Middle frontal gyrus (tissue), 1 donor: ENCODE results near the gene MAML2.
A peak's percentile ranks its signal among the peaks of the same experiment; 100 is the strongest.

Experiments
- DNase-seq: peaks from one replicate; pipeline ENCODE4 v3.0.0-alpha.2; 2015; ENCODE audit warnings: low spot score; ENCODE audit errors: extremely low spot score

MAML2 gene

DNA sequence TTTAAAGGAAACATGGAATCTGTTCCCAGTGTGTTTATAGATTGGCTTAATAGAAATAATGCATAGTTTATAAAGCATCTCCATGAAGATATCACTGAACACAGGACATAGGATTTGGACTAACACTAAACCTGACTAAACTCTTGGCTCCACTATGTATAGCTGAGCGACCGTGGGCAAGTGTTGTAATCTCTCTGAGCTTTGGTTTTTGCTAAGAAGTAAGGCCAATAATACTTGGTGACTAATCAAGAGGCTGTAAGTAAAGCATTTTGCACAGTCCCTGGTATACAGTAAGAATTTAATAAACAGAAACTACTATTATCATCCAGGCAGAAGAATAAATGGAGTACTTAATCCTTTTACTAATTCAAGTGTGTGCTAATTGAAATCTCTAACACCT is 293.6 kb downstream of the MAML2 start:
- DNase-seq = no peak

DNA sequence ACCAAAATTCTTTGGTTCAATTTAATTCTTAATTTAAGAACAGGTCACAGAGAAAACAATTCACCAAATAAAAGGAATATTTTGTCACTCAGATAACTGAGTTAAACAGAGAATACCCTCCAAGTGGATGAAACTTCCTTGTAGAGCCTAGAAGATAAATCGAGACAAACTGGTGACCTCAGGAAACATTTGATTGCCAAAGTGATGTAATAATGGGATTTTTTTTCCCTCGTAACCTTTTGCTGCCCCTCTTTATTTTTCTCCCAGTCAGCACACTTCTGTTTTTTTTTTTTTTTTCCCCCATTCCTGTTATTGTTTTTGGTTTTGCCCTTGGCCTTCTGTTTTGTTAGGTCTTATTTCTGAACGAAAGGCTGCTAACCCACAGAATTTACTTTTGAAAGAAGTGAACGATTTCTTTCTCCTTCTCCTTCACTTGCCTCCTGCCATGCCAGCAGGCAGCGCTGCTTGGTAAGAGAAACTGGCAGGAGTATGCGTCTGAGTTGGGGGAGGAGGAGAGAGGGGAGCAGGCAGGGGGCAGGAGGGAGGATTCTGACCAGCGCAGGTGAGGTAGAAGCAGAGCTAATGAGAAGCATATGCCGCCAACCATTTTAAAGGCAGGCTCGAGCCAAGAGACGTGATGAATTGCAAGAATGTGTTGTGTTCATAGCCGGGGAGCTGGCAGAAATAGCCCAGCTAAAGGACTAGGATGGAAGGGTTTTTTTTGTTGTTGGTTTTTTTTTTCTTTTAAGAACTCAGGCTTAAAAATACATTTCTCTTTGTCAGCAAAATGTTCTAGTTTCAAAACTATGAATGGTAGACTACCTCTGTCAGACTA is 297.2 kb downstream of the MAML2 start:
- DNase-seq = peak; percentile 36

DNA sequence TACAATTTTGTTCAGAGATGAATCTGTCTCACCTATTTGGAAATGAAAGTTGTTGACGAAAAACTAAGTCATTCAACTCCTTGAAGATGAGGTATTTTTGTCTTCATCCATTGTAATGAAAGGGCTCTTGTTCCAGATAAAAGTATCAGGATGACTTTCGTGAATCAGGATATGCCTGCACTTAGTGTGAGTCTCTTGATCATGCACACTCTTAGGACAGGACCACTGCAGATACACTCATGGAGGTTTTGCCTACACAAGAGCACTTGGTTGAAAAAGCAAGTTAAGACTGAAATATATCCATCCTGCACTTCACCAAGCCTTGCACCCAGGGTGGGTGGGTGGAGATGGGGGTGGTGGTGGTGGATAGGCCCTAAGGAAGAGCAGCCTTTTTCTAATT is 298.2 kb downstream of the MAML2 start:
- DNase-seq = no peak

- no peak for DNase-seq
Measured at GRCh38 chr11:96044311-96044710, 298.7 kb downstream of the MAML2 start.

DNA sequence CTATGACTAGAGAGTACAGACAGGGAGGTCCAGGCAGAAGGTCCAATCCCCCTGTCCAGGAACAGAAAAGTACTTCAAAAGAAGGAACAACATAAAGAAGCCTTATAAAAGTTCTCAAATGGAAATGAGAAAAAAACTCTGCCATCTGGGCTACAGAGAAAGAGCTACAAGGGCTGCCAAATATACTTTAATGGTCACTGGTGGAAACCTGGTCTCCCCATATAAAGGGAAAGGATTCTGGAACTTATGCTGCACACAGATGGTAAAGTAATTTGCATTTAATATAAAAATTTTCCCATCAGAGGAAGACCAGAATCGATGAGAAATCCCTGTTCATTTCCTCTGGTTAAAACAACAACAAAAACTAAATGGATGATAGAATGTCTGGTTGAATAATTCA is 299.7 kb downstream of the MAML2 start:
- DNase-seq = no peak

DNA sequence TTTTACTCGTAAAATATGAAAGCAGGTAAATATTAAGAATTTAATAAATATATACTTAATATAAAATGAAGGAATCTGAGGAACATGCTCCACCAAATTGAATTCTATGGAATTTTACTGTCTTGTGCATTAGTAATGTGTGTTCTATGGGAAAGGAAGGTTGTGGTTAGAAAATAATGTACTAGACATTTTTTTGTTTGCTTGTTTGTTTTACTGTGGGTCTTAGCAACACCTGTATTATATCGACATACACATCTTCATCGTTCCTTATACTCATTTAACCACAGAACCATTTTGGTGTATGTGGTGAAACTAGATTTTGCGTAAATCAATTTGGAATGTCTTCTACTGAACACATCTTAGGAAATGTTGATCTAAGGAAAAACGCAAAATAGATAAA is 304.9 kb downstream of the MAML2 start:
- DNase-seq = no peak

DNA sequence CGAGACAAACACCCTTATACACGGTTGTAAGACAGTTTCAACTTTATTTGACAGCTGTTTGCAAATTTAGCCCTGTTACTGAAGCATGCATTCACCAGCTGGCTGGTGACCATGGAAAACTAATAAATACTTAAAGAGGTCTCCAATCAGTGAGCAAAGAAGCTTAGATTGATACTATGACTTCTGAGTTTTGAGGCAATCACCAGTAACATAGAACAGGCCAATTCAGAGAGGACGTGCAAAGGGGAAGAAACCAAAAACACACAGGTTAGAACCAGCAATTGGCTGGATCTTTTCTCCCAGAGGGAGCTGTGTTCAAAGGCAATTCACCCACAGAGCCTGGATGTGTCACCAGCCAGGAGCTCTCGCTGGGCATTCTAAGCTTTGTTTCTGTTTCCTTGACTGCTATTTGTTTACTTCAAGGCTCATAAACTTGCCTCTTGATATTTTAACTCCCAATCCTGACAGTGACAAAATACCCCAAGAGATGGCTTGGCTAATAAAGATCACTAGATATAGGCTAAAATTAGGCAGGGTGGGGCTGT is 305.5 kb downstream of the MAML2 start:
- DNase-seq = no peak

- no peak for DNase-seq
Measured at GRCh38 chr11:96036863-96037262, 306.1 kb downstream of the MAML2 start.

GRCh38 chr11:96035740-96036078 is 307.3 kb downstream of the MAML2 start:
- DNase-seq = no peak

DNA sequence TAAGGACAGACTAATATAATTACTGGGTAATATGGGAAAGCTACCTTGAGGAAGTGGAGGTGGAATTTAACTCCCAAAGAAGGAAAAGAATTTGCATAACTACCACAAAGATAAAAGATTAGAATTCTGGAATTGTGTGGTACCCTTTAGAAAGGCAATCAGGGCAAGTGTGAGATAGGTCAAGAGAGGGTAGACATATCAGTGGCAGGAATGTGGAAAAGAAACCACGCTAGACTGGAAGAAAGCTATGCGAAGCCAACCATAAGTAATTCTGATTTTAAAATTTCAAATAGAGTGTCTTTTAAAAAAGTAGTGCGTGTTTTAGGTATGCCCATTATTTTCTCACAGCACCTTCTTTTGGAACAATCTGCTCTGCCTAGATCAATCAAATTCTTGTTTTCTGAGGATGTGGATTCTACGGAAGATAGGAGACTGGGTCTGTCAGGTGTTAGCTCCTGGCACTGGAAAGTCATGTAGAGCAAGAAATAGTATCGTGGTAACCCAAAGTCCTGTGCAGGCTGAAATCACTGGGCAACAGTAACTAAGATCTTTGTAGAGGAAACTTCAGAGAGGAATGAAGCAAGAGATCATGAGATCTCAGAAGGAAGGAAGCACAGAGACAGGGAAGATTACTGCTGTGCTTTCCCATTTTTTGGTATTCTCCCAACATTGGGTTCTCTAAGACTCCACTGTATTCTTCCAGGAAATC is 307.8 kb downstream of the MAML2 start:
- DNase-seq = no peak

DNA sequence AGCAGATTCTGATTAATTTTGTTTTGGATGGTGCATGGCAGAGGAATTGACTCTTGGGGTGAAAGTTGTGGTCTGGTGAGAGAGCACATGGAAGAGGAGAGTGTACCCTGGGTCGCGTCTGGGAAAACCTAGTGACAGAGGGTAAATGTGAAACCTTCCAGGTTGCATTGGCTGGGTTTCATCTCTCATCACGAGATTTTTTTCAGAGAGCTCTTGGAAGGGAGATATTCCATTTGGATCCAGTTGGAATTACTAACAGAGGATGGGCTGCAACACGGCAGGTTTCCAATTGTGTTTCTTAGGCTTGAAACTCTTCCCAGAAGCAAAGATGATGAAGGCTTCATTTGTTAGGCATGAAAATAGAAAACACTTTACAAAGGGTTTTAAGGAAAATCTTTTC is 309.4 kb downstream of the MAML2 start:
- no peak for DNase-seq

DNA sequence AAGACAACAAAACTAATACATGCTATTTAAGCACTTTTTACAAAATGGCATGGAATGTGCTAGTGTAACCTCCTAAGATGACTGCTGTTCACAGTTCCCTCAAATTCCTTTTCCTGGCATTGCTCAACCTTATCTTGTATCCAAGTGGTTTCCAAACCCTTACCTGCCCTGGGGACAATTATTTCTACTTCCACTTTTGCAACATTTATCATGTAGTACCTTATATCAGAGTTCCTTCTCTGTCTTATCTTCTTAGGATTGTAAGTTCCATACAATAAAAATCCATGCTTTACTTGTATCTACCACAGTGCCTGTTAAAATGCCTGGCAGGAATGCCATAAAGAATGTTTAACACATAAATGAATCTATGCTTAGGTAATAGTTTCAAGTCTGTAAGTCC is 309.9 kb downstream of the MAML2 start:
- DNase-seq = no peak

GRCh38 chr11:96028746-96029145 is 314.2 kb downstream of the MAML2 start:
- no peak for DNase-seq

DNA sequence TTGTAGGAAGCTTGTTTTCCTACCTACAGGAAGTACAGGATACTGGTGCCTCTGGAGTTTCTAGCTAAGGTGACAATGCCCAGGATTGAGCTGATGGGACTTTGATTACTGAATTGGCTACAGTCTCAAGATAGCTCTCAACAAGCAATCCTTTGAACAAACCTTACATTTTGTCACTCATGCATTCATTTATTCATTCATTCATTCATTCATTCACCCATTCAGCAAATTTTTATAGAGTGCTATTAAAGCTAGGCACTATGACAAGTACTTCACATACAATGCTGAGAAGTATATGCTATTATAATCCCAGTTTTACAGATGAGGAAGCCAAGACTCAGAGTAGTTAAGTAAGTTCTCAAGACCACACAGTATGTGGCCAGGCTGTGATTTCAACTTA is 316.0 kb downstream of the MAML2 start:
- no peak for DNase-seq

DNA sequence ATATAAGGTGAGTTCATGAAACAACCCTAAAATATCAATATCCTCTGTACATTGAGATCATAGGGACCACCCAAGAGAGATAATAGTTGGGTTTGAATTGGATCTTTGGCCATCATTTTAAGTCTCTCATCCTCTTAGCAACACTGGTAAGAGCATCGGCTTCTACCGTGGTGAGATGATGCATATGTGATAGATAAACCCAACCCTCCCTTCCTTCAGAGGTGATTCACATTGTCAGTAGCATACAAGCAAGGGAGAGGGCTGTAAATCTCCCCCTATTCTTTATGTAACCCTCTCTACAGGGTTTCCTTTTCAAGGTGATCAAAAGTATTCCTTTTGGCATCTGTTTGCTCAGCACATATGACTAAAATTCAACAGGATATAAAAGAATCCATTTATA is 316.7 kb downstream of the MAML2 start:
- no peak for DNase-seq

DNA sequence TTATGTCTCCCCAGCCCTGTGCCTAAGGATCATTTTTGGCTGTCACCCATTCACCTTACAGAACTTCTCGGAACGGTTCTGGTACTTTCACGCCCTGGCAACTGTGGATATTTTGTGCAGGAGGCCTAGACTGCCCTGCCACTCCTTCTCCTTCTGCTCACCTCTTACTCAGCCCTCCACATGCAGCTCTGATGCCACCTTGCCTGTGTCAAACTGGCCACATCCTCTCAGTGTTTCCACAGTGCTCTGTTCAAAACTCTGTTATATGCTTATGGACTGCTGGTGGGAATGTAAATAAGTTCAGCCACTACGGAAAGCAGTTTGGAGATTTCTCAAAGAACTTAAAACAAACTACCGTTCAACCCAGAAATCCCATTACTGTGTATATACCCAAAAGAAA is 318.3 kb downstream of the MAML2 start:
- no peak for DNase-seq

GRCh38 chr11:96023275-96023674 is 319.7 kb downstream of the MAML2 start:
- no peak for DNase-seq

DNA sequence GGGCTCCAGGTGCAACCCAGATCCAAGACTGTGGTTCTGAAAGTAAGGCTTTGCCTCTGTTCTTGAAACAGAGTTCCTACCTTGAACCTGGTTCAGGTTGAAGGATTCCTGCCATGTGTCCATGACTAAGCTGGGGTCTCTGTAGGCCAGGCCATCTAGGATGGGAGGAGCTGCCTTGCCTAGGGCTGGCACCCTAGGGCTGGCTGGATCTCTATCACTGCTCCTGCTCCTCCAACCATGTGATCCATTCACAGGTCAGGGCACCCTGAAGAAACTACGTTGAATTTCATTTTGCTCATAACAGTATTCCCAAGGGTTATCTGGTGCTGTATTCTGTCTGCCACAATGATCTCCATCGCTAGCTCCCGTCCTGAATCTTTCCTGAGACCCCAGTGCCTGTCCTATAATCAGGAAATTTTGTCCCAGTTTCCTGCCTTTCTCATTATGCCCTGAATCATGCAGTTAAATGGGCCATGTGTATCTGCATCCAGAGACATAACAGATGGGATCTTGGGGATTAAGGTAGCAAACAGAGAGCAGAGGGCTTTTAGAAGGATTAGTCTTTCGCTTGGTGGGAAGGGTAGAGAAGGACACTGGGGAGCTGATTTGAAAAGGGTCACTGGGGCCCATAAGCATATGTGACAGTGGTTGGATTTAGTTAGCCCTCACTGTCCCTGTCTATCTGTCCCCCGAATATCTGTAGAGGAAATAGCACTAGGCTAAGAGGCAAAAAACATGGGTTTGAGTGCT is 320.9 kb downstream of the MAML2 start:
- DNase-seq = no peak

DNA sequence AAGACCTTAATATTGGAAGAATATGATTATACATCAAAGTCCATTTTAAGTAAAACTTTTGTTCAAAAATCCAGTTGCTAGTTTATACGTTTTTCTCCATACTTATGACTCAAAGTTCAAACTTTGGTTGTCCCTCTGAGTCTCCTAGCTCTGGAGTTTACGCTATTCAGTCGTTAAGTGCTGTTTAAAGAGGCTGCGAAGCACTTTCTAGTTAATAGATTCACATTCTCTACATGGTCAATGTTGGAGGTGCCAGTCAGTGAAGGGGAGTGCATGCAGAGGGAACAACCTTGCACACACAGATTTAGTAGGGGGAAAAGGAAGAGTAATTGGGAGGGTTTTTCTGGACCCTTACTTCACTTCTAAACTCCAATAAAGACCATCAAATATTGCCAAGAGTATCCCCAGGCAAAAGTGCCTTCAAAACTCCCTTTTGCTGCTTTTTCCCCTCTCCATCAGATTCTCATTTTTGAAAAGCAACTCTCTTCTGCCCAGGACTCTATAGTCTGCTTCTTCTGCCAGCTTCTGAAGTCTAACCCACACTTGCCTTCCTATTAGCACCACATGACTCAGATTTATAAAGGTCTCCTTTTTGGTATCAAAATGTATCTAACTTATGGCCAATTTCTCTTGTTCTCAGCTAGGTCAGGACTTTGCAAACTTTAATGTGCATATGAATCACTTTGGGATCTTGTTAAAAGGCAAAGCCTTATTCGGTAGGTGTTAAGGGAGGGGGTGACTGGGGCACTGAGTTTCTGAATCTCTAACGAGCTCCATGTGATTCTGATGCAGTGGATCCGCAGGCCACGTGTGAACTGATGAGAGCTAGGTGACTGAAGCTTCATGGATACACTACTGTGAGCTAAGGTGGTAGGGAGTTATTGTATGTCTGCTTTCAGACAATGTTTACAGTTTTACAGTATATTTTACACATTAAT is 322.9 kb downstream of the MAML2 start:
- no peak for DNase-seq

- no peak for DNase-seq
Measured at GRCh38 chr11:96019281-96019680, 323.7 kb downstream of the MAML2 start.

GRCh38 chr11:96017856-96018255 is 325.1 kb downstream of the MAML2 start:
- DNase-seq = no peak
